Adrenal gland (tissue), 5 donors: ENCODE results near the gene DBNL.

Source experiments
- CTCF ChIP-seq, 6 experiments: fragments of 450-650 bp in 4 of 6; fragments of 200-600 bp in 2 of 6; sonication (generic) in 1 of 6; IDR thresholded peaks; 1 replicate in 5 of 6; 2 replicates in 1 of 6; pipeline versions ENCODE4 v1.5.1 to v1.8.0; 2016 to 2021; ENCODE audit warnings: antibody characterized with exemption in 6 of 6, mild to moderate bottlenecking in 2 of 6, moderate library complexity in 1 of 6
- POLR2A ChIP-seq, 2 donors: fragments of 450-650 bp; IDR thresholded peaks; one replicate each; pipeline ENCODE4 v1.6.1; 2017; ENCODE audit warnings: antibody characterized with exemption in 2 of 2, mild to moderate bottlenecking in 2 of 2, moderate library complexity in 1 of 2
- donor health status: DM: no; HTN: no; CAD: no.

- TF ChIP-seq POLR2A (IDR thresholded peaks at IDR 0.05) (no peak), CTCF (IDR thresholded peaks at IDR 0.05) (no peak)
These were observed 14.3 kb downstream of the DBNL start for GRCh38 chr7:44058759-44059218.
